ENCODE results near the gene ACAT2.
"Not testable (repeated sequence)": the region's sequence is repeated elsewhere in the genome, so short reads cannot be mapped to it uniquely, and the experiment has no call there.

DNA sequence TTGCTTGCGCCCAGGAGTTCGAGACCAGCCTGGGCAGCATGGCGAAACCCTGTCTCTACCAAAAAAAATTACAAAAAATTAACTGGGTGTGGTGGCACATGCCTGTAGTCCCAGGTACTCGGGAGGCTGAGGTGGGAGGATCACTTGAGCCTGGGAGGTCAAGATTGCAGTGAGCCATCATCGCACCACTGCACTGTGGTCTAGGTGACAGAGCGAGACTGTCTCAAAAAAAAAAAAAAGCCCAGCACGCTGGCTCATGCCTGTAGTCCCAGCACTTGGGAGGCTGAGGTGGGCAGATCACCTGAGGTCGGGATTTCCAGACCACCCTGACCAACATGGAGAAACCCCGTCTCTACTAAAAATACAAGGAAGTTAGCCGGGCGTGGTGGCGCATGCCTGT is 28.4 kb upstream of the ACAT2 start:
- TF ChIP-seq YY1 (IDR thresholded peaks at IDR 0.05; ENCODE audit: insufficient read depth, insufficient read length); SUZ12 (IDR thresholded peaks at IDR 0.05; ENCODE audit: extremely low read depth, insufficient read depth, insufficient read length); ZNF274 (IDR thresholded peaks at IDR 0.05; ENCODE audit: low read depth, low read length): not testable (repeated sequence)
